Lung (tissue), 12 donors: ENCODE data around the gene HDGF. TPM values are rescaled to one million over a fixed set of nuclear protein-coding genes. Genes with fewer than 3 reads are reported as not detected.
A peak's percentile ranks its signal among the peaks of the same experiment; 100 is the strongest.

Experiments
- ATAC-seq: fragments of 200-7000 bp; cut with Tn5 transposase; one replicate; pipeline ENCODE4 v1.9.1; 2020; ENCODE audit warnings: moderate number of reproducible peaks; ENCODE audit not compliant: insufficient read depth, low FRiP score
- DNase-seq, 3 donors: peaks; one replicate each; pipeline ENCODE4 v3.0.0-alpha.2; 2013 to 2017
- H3K27ac ChIP-seq, 2 donors: one replicate each; pipeline ENCODE4 v1.5.1; 2013; ENCODE audit warnings: mild to moderate bottlenecking in 2 of 2, moderate library complexity in 2 of 2, control low read depth in 1 of 2, inconsistent platforms in 1 of 2, low read depth in 1 of 2, low read length in 1 of 2
- H3K27me3 ChIP-seq, 3 donors: one replicate each; pipeline ENCODE4 v1.5.1; 2013; ENCODE audit warnings: low read length in 2 of 3; ENCODE audit not compliant: control insufficient read depth in 3 of 3, insufficient read depth in 3 of 3
- H3K36me3 ChIP-seq, 4 donors: one replicate each; pipeline ENCODE4 v1.5.1; 2013; ENCODE audit warnings: low read length in 4 of 4, mild to moderate bottlenecking in 1 of 4, moderate library complexity in 1 of 4; ENCODE audit not compliant: control insufficient read depth in 4 of 4, insufficient read depth in 4 of 4
- H3K4me1 ChIP-seq, 5 donors: one replicate each; pipeline ENCODE4 v1.5.1; 2013; ENCODE audit warnings: low read length in 5 of 5, mild to moderate bottlenecking in 2 of 5, moderate library complexity in 1 of 5; ENCODE audit not compliant: control insufficient read depth in 5 of 5, insufficient read depth in 5 of 5
- H3K4me3 ChIP-seq: one replicate; pipeline ENCODE4 v1.5.1; 2013; ENCODE audit warnings: mild to moderate bottlenecking, control low read depth, moderate library complexity
- H3K9ac ChIP-seq, 2 donors: one replicate each; pipeline ENCODE4 v1.5.1; 2013; ENCODE audit warnings: low read length in 2 of 2, control low read depth in 1 of 2; ENCODE audit not compliant: insufficient read depth in 1 of 2
- H3K9me3 ChIP-seq, 4 donors: one replicate each; pipeline ENCODE4 v1.5.1; 2013; ENCODE audit warnings: low read length in 3 of 4, mild to moderate bottlenecking in 1 of 4, moderate library complexity in 1 of 4; ENCODE audit not compliant: control insufficient read depth in 4 of 4, insufficient read depth in 3 of 4
- CTCF ChIP-seq: IDR thresholded peaks from 2 replicates; pipeline ENCODE4 v1.5.1; 2012; ENCODE audit warnings: mild to moderate bottlenecking; ENCODE audit errors: control extremely low read depth, extremely low read depth
- WGBS, 2 donors: extraction: QIAGEN DNeasy Blood & Tissue Kit; methylation state at CpG; one replicate each; pipeline ENCODE4 v1.1.7; 2013; 5-methylcytosine and 5-hydroxymethylcytosine counted together
- polyA plus RNA-seq, 2 donors: library from polyadenylated mRNA; stranded (reverse); fragments of 200-250 nt; gene quantifications; one replicate each; pipeline ENCODE4 v1.2.1, GENCODE V29; 2013
- total RNA-seq, 2 donors: library from RNA; depleted of rRNA in 1 of 2; stranded (reverse); fragments of >200 nt in 1 of 2; gene quantifications; one replicate each; pipeline ENCODE4 v1.2.1, GENCODE V29; 2014 to 2021
- donor health status: control.
- donor health status: control.
- donor health status: Bipolar disorder and iron deficiency.
- donor health status: healthy.
- donor health status: DM: yes; HTN: yes; CAD: no.

The HDGF gene
- total and polyA plus RNA-seq, 4 donors = 104 to 226 (median 185) TPM

- peak; percentile 94 to 96 (median 95) for DNase-seq
- H3K4me1 ChIP-seq = peaks cover 9 to 42% (median 22%) of the 10 kb centered on the region in 5 donors
- no peaks in the 10 kb centered on the region for H3K27me3 ChIP-seq
- ATAC-seq = peak; percentile 50
- H3K36me3 ChIP-seq = peaks cover 4 to 27% (median 10%) of the 10 kb centered on the region in 4 donors
- peak overlapping the region; percentile 98 to 99 for H3K27ac ChIP-seq
- peak overlapping the region; percentile 94 to 100 for H3K9ac ChIP-seq
- no peaks in the 10 kb centered on the region for H3K9me3 ChIP-seq
- H3K4me3 ChIP-seq = peak overlapping the region; percentile 28
- no peak for TF ChIP-seq CTCF
- WGBS, 2 donors = 4 to 7% methylated on average over 16 to 23 of the region's 29 CpGs
Measured at GRCh38 chr1:156746728-156747631, 4.5 kb downstream of the HDGF start.

- H3K4me1 ChIP-seq = peaks cover 9 to 47% (median 22%) of the 10 kb centered on the region in 5 donors
- no peak overlapping the region for H3K4me3 ChIP-seq
- 50 to 51% methylated on average over 9 of the region's 9 CpGs for WGBS, 2 donors
- TF ChIP-seq CTCF = no peak
- DNase-seq = peak in 1 of 3 donors; percentile 18
- ATAC-seq = no peak
- peak overlapping the region; percentile 98 to 99 for H3K27ac ChIP-seq
- H3K27me3 ChIP-seq = no peaks in the 10 kb centered on the region
- peaks cover 4 to 27% (median 10%) of the 10 kb centered on the region in 4 donors for H3K36me3 ChIP-seq
- H3K9me3 ChIP-seq = no peaks in the 10 kb centered on the region
- H3K9ac ChIP-seq = peak overlapping the region; percentile 13 to 44
Measured at GRCh38 chr1:156746406-156746727, 5.1 kb downstream of the HDGF start.

- Histone ChIP-seq H3K4me1 (peaks cover 9 to 49% (median 22%) of the 10 kb centered on the region in 5 donors), H3K4me3 (no peak overlapping the region)
- whole genome bisulfite sequencing, 2 donors = 43 to 59% methylated on average over 3 of the region's 3 CpGs
Measured at GRCh38 chr1:156745881-156746280, 5.6 kb downstream of the HDGF start.

More at GRCh38 chr1:156745881-156746280, 5.6 kb downstream of the HDGF start:
- peak overlapping the region; percentile 98 to 99 for H3K27ac ChIP-seq
- ATAC-seq (no peak), DNase-seq (no peak)
- peaks cover 4 to 27% (median 10%) of the 10 kb centered on the region in 4 donors for H3K36me3 ChIP-seq
- no peaks in the 10 kb centered on the region for H3K9me3 ChIP-seq
- H3K27me3 ChIP-seq = no peaks in the 10 kb centered on the region
- H3K9ac ChIP-seq = peak overlapping the region in 1 of 2 donors; percentile 6
- no peak for TF ChIP-seq CTCF
